KOPT-K1 (cell line): ENCODE measurements around the gene MED28.
"Not testable (repeated sequence)": the region's sequence is repeated elsewhere in the genome, so short reads cannot be mapped to it uniquely, and the experiment has no call there.

Experiments used
- H3K27ac ChIP-seq: fragments of 200-600 bp; sonication (generic); 2 replicates; pipeline ENCODE4 v1.5.1; 2016; ENCODE audit warnings: antibody characterized with exemption, mild to moderate bottlenecking, low read depth, low read length; ENCODE audit not compliant: poor library complexity, severe bottlenecking
- H3K36me3 ChIP-seq: fragments of 200-600 bp; sonication (generic); 2 replicates; pipeline ENCODE4 v1.5.1; 2017; ENCODE audit warnings: antibody characterized with exemption, mild to moderate bottlenecking, low read length, moderate library complexity; ENCODE audit not compliant: insufficient read depth
- H3K9me3 ChIP-seq: fragments of 200-600 bp; sonication (generic); 2 replicates; pipeline ENCODE4 v1.5.1; 2017; ENCODE audit warnings: antibody characterized with exemption, low read length, mild to moderate bottlenecking; ENCODE audit not compliant: insufficient read depth, poor library complexity, severe bottlenecking

The MED28 gene

GRCh38 chr4:17639136-17639535 is 24.7 kb downstream of the MED28 start:
- Histone ChIP-seq H3K27ac (no peak overlapping the region), H3K9me3 (peaks cover 18% of the 10 kb centered on the region), H3K36me3 (peaks cover 55% of the 10 kb centered on the region)

GRCh38 chr4:17642398-17642783 is 27.9 kb downstream of the MED28 start:
- peaks cover 30% of the 10 kb centered on the region for H3K36me3 ChIP-seq
- H3K9me3 ChIP-seq: peaks cover 18% of the 10 kb centered on the region
- no peak overlapping the region for H3K27ac ChIP-seq

GRCh38 chr4:17646693-17647092 is 32.3 kb downstream of the MED28 start:
- H3K9me3 ChIP-seq: peaks cover 18% of the 10 kb centered on the region
- H3K27ac ChIP-seq: no peak overlapping the region
- peaks cover 9% of the 10 kb centered on the region; the same call in 1 of the 2 replicates for H3K36me3 ChIP-seq

- Histone ChIP-seq H3K36me3 (peaks cover 7% of the 10 kb centered on the region; the same call in 1 of the 2 replicates), H3K9me3 (peaks cover 15% of the 10 kb centered on the region), H3K27ac (no peak overlapping the region)
Observed at GRCh38 chr4:17647176-17647806, 32.9 kb downstream of the MED28 start.

- peaks cover 9% of the 10 kb centered on the region for H3K9me3 ChIP-seq
- no peak overlapping the region for H3K27ac ChIP-seq
- H3K36me3 ChIP-seq: peaks cover under 1% of the 10 kb centered on the region; the same call in 1 of the 2 replicates
Observed at GRCh38 chr4:17647927-17648326, 33.5 kb downstream of the MED28 start.

- H3K9me3 ChIP-seq: no peaks in the 10 kb centered on the region
- H3K27ac ChIP-seq: no peak overlapping the region
- H3K36me3 ChIP-seq: no peaks in the 10 kb centered on the region
Observed at GRCh38 chr4:17650406-17650805, 36.0 kb downstream of the MED28 start.

GRCh38 chr4:17654701-17655100 is 40.3 kb downstream of the MED28 start:
- Histone ChIP-seq H3K27ac (no peak overlapping the region), H3K9me3 (no peaks in the 10 kb centered on the region), H3K36me3 (no peaks in the 10 kb centered on the region)

- Histone ChIP-seq H3K27ac (no peak overlapping the region), H3K36me3 (no peaks in the 10 kb centered on the region), H3K9me3 (no peaks in the 10 kb centered on the region)
Observed at GRCh38 chr4:17657090-17657489, 42.6 kb downstream of the MED28 start.

GRCh38 chr4:17657849-17658248 is 43.4 kb downstream of the MED28 start:
- no peaks in the 10 kb centered on the region for H3K36me3 ChIP-seq
- no peak overlapping the region for H3K27ac ChIP-seq

GRCh38 chr4:17659196-17659595 is 44.8 kb downstream of the MED28 start:
- not testable (repeated sequence) for H3K9me3 ChIP-seq, H3K36me3 ChIP-seq, H3K27ac ChIP-seq

More at GRCh38 chr4:17657849-17658248, 43.4 kb downstream of the MED28 start:
- no peaks in the 10 kb centered on the region for H3K9me3 ChIP-seq

- Histone ChIP-seq H3K9me3 (no peaks in the 10 kb centered on the region), H3K27ac (no peak overlapping the region), H3K36me3 (no peaks in the 10 kb centered on the region)
Observed at GRCh38 chr4:17662694-17663093, 48.3 kb downstream of the MED28 start.

GRCh38 chr4:17664755-17665154 is 50.3 kb downstream of the MED28 start:
- Histone ChIP-seq H3K27ac (no peak overlapping the region), H3K36me3 (no peaks in the 10 kb centered on the region), H3K9me3 (no peaks in the 10 kb centered on the region)

- no peaks in the 10 kb centered on the region for H3K9me3 ChIP-seq
- no peak overlapping the region for H3K27ac ChIP-seq
- no peaks in the 10 kb centered on the region for H3K36me3 ChIP-seq
Observed at GRCh38 chr4:17665346-17665745, 50.9 kb downstream of the MED28 start.

- H3K36me3 ChIP-seq: no peaks in the 10 kb centered on the region
- H3K27ac ChIP-seq: no peak overlapping the region
- no peaks in the 10 kb centered on the region for H3K9me3 ChIP-seq
Observed at GRCh38 chr4:17665852-17666251, 51.4 kb downstream of the MED28 start.

GRCh38 chr4:17667253-17667652 is 52.8 kb downstream of the MED28 start:
- Histone ChIP-seq H3K27ac (no peak overlapping the region), H3K9me3 (peaks cover 5% of the 10 kb centered on the region), H3K36me3 (no peaks in the 10 kb centered on the region)

GRCh38 chr4:17667653-17668201 is 53.3 kb downstream of the MED28 start:
- Histone ChIP-seq H3K36me3 (no peaks in the 10 kb centered on the region), H3K9me3 (peaks cover 6% of the 10 kb centered on the region), H3K27ac (no peak overlapping the region)
